Measurements from ENCODE around the gene PRDM16.

GRCh38 chr1:3410142-3410925, 341.3 kb downstream of the PRDM16 start:
- TF ChIP-seq REST (IDR thresholded peaks at IDR 0.05; ENCODE audit: low read depth) (no peak), CTCF (IDR thresholded peaks at IDR 0.05 in 2 of 3, conservative IDR thresholded peaks at IDR 0.05 in 1 of 3; ENCODE audit: borderline replicate concordance in 1 of 3, insufficient read depth in 1 of 3, low read depth in 2 of 3, low read length in 2 of 3) (peak; percentile 45 to 49 (median 46); a peak in 5 of 6 replicates), EZH2 (IDR thresholded peaks at IDR 0.05) (no peak), POLR2A (IDR thresholded peaks at IDR 0.05; ENCODE audit: borderline replicate concordance, extremely low read depth, insufficient read depth, insufficient read length) (no peak), ELF1 (IDR thresholded peaks at IDR 0.05; ENCODE audit: borderline replicate concordance, low read depth) (no peak), YY1 (IDR thresholded peaks at IDR 0.05; ENCODE audit: extremely low read depth, insufficient replicate concordance, low read depth, low read length) (peak; percentile 18)
